ENCODE results near the gene DPF1. TPM values are rescaled to one million over a fixed set of nuclear protein-coding genes. Genes with fewer than 3 reads are reported as not detected.

The DPF1 gene
- total RNA-seq, 1 donor from 2014 or later: 3.4 TPM

GRCh38 chr19:38209671-38210457, 14.2 kb downstream of the DPF1 start:
- Histone ChIP-seq H3K27me3 (no peaks in the 10 kb centered on the region), H2AFZ (replicated peaks) (no peak overlapping the region), H3F3A (ENCODE audit: low read depth) (peaks cover 34% of the 10 kb centered on the region), H3K4me2 (peak overlapping the region; percentile 86), H3K9me3 (ENCODE audit: low read depth) (no peaks in the 10 kb centered on the region), H3K9ac (no peak overlapping the region), H3K27ac (peak overlapping the region; percentile 74), H4K20me1 (ENCODE audit: low read depth) (no peaks in the 10 kb centered on the region), H3K79me2 (ENCODE audit: low read depth) (no peaks in the 10 kb centered on the region), H3K36me3 (no peaks in the 10 kb centered on the region), H3K4me3 (peak overlapping the region; percentile 46), H3K4me1 (peaks cover 42% of the 10 kb centered on the region)
- DNase-seq (ENCODE audit: low spot score): peak; percentile 87
- Mint-ChIP-seq H3K36me3 (peaks cover 4% of the 10 kb centered on the region), H3K9me3 (no peaks in the 10 kb centered on the region), H3K4me3 (peak overlapping the region; percentile 81), H3K27ac (peak overlapping the region; percentile 95), H3K27me3 (ENCODE audit: insufficient read depth, low read depth) (peaks cover 10% of the 10 kb centered on the region), H3K4me1 (peaks cover 55% of the 10 kb centered on the region)
- TF ChIP-seq EZH2 (IDR thresholded peaks at IDR 0.05): no peak
- TF ChIP-seq EZH2phosphoT487 (IDR thresholded peaks at IDR 0.05): no peak
- no peak for TF ChIP-seq CTCF (IDR thresholded peaks at IDR 0.05)

- H3K4me3 ChIP-seq: peak overlapping the region; percentile 46
- Mint-ChIP-seq H3K9me3 (no peaks in the 10 kb centered on the region), H3K4me1 (peaks cover 51% of the 10 kb centered on the region), H3K27me3 (ENCODE audit: insufficient read depth, low read depth) (peaks cover 10% of the 10 kb centered on the region), H3K36me3 (peaks cover 2% of the 10 kb centered on the region), H3K27ac (peak overlapping the region; percentile 74), H3K4me3 (peak overlapping the region; percentile 81)
- peaks cover 42% of the 10 kb centered on the region for H3K4me1 ChIP-seq
- peak overlapping the region; percentile 74 for H3K27ac ChIP-seq
- H3K79me2 ChIP-seq (ENCODE audit: low read depth): no peaks in the 10 kb centered on the region
- no peak overlapping the region for H3K9ac ChIP-seq
- H3K36me3 ChIP-seq: no peaks in the 10 kb centered on the region
- no peaks in the 10 kb centered on the region for H3K9me3 ChIP-seq (ENCODE audit: low read depth)
- H3F3A ChIP-seq (ENCODE audit: low read depth): peaks cover 34% of the 10 kb centered on the region
- no peaks in the 10 kb centered on the region for H3K27me3 ChIP-seq
- TF ChIP-seq EZH2 (IDR thresholded peaks at IDR 0.05) (no peak), CTCF (IDR thresholded peaks at IDR 0.05) (no peak), EZH2phosphoT487 (IDR thresholded peaks at IDR 0.05) (no peak)
- no peaks in the 10 kb centered on the region for H4K20me1 ChIP-seq (ENCODE audit: low read depth)
- H3K4me2 ChIP-seq: peak overlapping the region; percentile 86
- peak; percentile 49 for DNase-seq (ENCODE audit: low spot score)
- H2AFZ ChIP-seq (replicated peaks): peak overlapping the region; percentile 19
Observed at GRCh38 chr19:38209152-38209551, 14.9 kb downstream of the DPF1 start.

GRCh38 chr19:38208571-38208970, 15.5 kb downstream of the DPF1 start:
- Mint-ChIP-seq H3K27ac (no peak overlapping the region), H3K4me3 (peak overlapping the region; percentile 81), H3K27me3 (ENCODE audit: insufficient read depth, low read depth) (peaks cover 10% of the 10 kb centered on the region), H3K9me3 (no peaks in the 10 kb centered on the region), H3K36me3 (no peaks in the 10 kb centered on the region), H3K4me1 (peaks cover 45% of the 10 kb centered on the region)
- Histone ChIP-seq H3K9me3 (ENCODE audit: low read depth) (no peaks in the 10 kb centered on the region), H2AFZ (replicated peaks) (no peak overlapping the region), H3K27me3 (no peaks in the 10 kb centered on the region), H4K20me1 (ENCODE audit: low read depth) (no peaks in the 10 kb centered on the region), H3K4me1 (peaks cover 42% of the 10 kb centered on the region), H3K79me2 (ENCODE audit: low read depth) (no peaks in the 10 kb centered on the region), H3K4me2 (peak overlapping the region; percentile 86), H3K9ac (no peak overlapping the region), H3K27ac (peak overlapping the region; percentile 74), H3F3A (ENCODE audit: low read depth) (peaks cover 34% of the 10 kb centered on the region), H3K4me3 (peak overlapping the region; percentile 46), H3K36me3 (no peaks in the 10 kb centered on the region)
- TF ChIP-seq EZH2phosphoT487 (IDR thresholded peaks at IDR 0.05) (no peak), CTCF (IDR thresholded peaks at IDR 0.05) (no peak), EZH2 (IDR thresholded peaks at IDR 0.05) (no peak)
- no peak for DNase-seq (ENCODE audit: low spot score)

All from neural progenitor cell (in vitro differentiated cells).